Adipose tissue (tissue), 3 donors: ENCODE data around the gene TAF7L. TPM values are rescaled to one million over a fixed set of nuclear protein-coding genes. Genes with fewer than 3 reads are reported as not detected.

Experiments used
- H3K27ac ChIP-seq: one replicate; pipeline ENCODE4 v1.5.1; 2013; ENCODE audit warnings: low read depth, low read length
- WGBS, 3 donors: extraction: QIAGEN DNeasy Blood & Tissue Kit; methylation state at CpG; one replicate each; pipeline ENCODE4 v1.1.7; 2013; 5-methylcytosine and 5-hydroxymethylcytosine counted together
- polyA plus RNA-seq, 3 donors: library from polyadenylated mRNA; stranded (reverse); fragments of 200-250 nt; gene quantifications; one replicate each; pipeline ENCODE4 v1.2.3, GENCODE V29; 2013
- donor health status: healthy with polysubstance abuse.
- donor health status: Bipolar disorder and iron deficiency.
- donor health status: healthy.

Gene TAF7L
- polyA plus RNA-seq, 3 donors, result 0.02 to 0.06 TPM; not detected in 1

- no peak overlapping the region for H3K27ac ChIP-seq
- WGBS, 3 donors, result 75 to 89% (median 76%) methylated on average over 1 of the region's 1 CpG
Measured at GRCh38 chrX:101231080-101231479, 60.1 kb downstream of the TAF7L start.

DNA sequence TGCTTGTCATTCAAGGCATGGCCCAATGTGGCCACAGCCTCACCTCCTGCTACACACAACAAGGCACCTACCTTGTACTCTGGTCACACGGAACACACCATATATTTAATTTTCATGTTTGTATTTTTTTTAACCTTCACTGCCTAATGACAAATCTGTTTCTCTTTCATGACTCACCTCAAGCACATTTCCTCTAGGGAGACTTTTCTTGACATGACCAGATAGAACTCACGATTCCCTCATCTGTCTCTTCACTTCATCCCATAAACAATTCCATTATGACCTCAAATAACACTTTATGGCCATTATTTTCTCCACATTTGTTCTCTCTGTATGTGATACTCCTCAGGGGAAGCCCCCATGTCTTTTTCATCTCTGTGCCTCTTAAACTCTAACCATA is 60.5 kb downstream of the TAF7L start:
- H3K27ac ChIP-seq, result no peak overlapping the region
- WGBS, 3 donors, result 71 to 94% (median 87%) methylated on average over 2 of the region's 2 CpGs

DNA sequence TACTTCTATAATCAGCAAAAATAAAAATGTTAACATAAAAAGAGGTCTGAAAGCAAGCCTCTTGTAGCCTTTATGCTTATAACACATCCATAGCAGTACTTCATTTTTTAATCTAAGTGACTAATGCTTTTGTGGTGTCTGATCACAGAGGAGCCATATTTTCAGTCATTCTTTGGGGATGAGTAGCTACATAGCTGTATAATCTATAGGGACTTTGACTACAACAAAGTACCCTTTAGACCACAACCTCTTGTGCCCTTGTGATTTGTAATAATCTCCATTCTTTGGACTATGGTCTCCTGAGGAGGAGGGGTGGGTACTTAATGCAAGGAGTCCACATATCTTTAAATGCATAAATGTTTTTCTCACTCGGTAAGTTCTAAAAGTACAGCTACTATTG is 62.0 kb downstream of the TAF7L start:
- H3K27ac ChIP-seq, result no peak overlapping the region
- 83 to 93% (median 89%) methylated on average over 1 of the region's 1 CpG for WGBS, 3 donors

DNA sequence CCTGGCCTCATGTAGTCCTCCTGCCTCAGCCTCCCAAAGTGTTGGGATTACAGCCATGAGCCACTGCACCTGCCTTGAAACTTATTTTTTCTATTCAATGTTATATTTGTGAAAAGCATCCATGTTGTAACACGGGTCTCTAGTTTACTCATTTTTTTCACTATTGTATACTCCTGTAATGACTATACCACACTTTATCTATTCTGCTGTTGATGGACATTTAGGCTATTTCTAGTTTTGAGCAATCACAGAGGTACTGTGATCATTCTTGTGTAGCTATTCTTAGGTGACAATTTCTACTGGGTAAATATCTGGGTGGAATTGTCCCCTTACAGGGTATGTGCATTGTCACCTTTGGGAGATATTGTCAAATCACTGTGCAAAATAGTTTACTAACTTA is 67.9 kb downstream of the TAF7L start:
- H3K27ac ChIP-seq, result no peak overlapping the region
- WGBS, 3 donors, result 80 to 89% (median 81%) methylated on average over 1 of the region's 1 CpG

DNA sequence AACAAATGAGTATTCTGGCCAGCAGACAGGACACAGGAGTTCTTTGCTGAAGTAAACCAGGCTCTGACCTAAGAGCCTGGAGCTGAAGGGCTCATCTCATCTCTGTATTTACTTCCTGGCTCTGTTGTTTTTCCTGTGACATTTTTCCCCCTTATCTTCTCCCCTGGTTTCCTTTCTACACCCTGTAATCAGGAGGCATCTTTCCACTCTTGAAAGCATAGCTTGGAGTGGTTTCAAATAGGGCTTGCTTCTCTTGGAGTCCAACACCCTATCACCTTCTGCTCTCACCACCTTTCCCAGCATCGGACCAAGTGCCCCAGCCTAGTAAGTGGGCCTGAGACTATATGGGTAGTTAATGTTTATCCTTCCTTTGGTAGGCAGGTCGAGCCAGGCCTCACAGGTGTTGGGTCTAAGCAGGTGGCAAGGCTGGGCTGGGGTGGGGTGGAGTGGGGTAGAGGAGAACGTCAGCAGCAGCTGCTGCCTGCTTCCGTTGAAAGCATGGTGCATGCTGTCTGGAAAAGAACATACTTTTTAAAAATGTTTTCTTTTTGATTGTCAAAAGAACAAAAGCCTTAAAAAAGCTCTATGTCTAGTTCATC is 70.4 kb downstream of the TAF7L start:
- WGBS, 3 donors, result 26 to 80% (median 68%) methylated on average over 4 of the region's 4 CpGs
- H3K27ac ChIP-seq, result no peak overlapping the region

- H3K27ac ChIP-seq, result no peak overlapping the region
- WGBS, 3 donors, result 32 to 69% (median 57%) methylated on average over 10 to 12 of the region's 12 CpGs
Measured at GRCh38 chrX:101219864-101220346, 71.2 kb downstream of the TAF7L start.

DNA sequence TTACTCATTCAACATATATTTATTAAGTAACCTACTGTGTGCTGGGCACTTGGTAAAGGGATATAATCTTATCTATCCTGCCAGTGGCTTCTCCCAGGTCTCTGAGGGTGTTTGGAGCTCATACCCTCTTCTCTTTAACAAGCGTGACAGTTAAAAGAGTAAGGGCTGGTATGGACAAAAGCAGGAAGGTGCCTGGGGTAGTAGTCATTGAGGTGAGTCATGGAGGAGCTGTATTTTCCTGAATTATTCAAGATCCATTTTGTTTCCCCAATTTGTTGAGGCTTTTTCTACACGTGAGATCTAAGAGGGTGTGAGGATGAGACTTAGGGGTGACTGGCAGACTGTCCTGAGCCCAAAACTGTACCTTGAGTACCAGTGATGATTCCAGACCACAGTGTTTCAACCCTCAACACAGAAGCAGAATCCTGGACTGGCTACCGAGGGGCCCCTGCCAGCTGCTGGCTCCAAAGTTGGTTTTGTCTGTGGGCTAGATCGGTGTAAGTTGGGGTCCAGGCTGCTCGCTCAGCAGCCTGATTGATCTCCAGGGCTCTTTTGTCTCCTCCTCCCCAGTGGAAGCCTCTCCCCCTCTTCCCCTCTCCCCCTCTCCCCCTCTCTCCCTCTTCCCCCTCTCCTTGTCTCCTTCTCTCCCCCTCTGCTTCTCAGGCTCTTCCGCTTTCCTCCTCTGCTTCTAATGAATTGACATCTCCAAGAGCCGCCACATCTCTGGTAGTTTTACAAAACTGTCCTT is 71.8 kb downstream of the TAF7L start, which contains the start of gene DRP2:
Gene DRP2 (plus strand): TSS at position 671 of the 748 bp plus-strand sequence. CDS start 11,862 bp downstream, outside the sequence.
- 68 to 83% (median 71%) methylated on average over 6 to 7 of the region's 7 CpGs for WGBS, 3 donors
- no peak within 1 kb of the TSS for H3K27ac ChIP-seq

Other genes starting within 250 kb of the TAF7L start
- 1 to 10 TPM; 3.9 to 8.5 (median 7.8) TPM for gene TRMT2B, start 239.2 kb downstream of the TAF7L start, polyA plus RNA-seq
- gene TMEM35A, start 212.5 kb downstream of the TAF7L start, polyA plus RNA-seq, result 1 to 10 TPM in 1 of 3 donors, under 1 TPM in 2; 0.24 to 1.2 (median 0.28) TPM
- gene CENPI, start 193.1 kb downstream of the TAF7L start, polyA plus RNA-seq, result 1 to 10 TPM in 1 of 3 donors, under 1 TPM in 2; 0.16 to 2.1 (median 0.55) TPM
- gene DRP2, start 71.5 kb downstream of the TAF7L start, polyA plus RNA-seq, result under 1 TPM in 1 of 3 donors, not detected in 2; 0.01 TPM
- 10 to 100 TPM in 1 of 3 donors, 1 to 10 TPM in 2; 4.2 to 11.3 (median 7.4) TPM for gene TIMM8A, start 57.4 kb upstream of the TAF7L start, polyA plus RNA-seq
- 1 to 10 TPM; 1.1 to 4.5 (median 3.0) TPM for gene BTK, start 94.9 kb upstream of the TAF7L start, polyA plus RNA-seq
- gene RPL36A, start 99.7 kb upstream of the TAF7L start, polyA plus RNA-seq, result 1,000 to 10,000 TPM; 1,715 to 3,463 (median 2,254) TPM
- 10 to 100 TPM; 11.4 to 29.5 (median 15.0) TPM for gene GLA, start 116.6 kb upstream of the TAF7L start, polyA plus RNA-seq
- gene HNRNPH2, start 116.9 kb upstream of the TAF7L start, polyA plus RNA-seq, result 10 to 100 TPM; 27.1 to 60.3 (median 56.6) TPM
- 10 to 100 TPM in 1 of 3 donors, 1 to 10 TPM in 2; 2.4 to 16.4 (median 5.3) TPM for gene ARMCX4, start 194.1 kb upstream of the TAF7L start, polyA plus RNA-seq